ENCODE measurements around the gene METTL25B.

METTL25B gene

GRCh38 chr1:156706657-156707416 is 21.4 kb upstream of the METTL25B start:
- H3K36me3 ChIP-seq (ENCODE audit: insufficient read depth, low read length), result no peaks in the 10 kb centered on the region
- H3K27me3 ChIP-seq (ENCODE audit: insufficient read depth, low read length, poor library complexity, severe bottlenecking), result no peaks in the 10 kb centered on the region
- H3K9me2 ChIP-seq (replicated peaks; ENCODE audit: low read depth, low read length), result no peaks in the 10 kb centered on the region
- H2AFZ ChIP-seq (ENCODE audit: low read length), result peak overlapping the region; percentile 89
- peak overlapping the region; percentile 64 for H3K9ac ChIP-seq (ENCODE audit: low read depth, low read length, poor library complexity, severe bottlenecking)
- TF ChIP-seq CTCF (conservative IDR thresholded peaks at IDR 0.05; ENCODE audit: low read length), result no peak
- no peak for TF ChIP-seq EZH2phosphoT487 (IDR thresholded peaks at IDR 0.05; ENCODE audit: borderline replicate concordance)
- H3K4me2 ChIP-seq (ENCODE audit: low read depth, low read length, poor library complexity, severe bottlenecking), result peak overlapping the region; percentile 100
- no peaks in the 10 kb centered on the region for H3K79me2 ChIP-seq (ENCODE audit: insufficient read depth, low read length)
- H3K9me3 ChIP-seq (ENCODE audit: insufficient read depth, low read depth, low read length), result no peaks in the 10 kb centered on the region
- no peaks in the 10 kb centered on the region for H3F3A ChIP-seq (ENCODE audit: low read depth)
- H4K20me1 ChIP-seq (ENCODE audit: insufficient read depth, low read length, poor library complexity, severe bottlenecking), result no peaks in the 10 kb centered on the region
- peaks cover 17% of the 10 kb centered on the region for H3K4me1 ChIP-seq (ENCODE audit: insufficient read depth, low read length, poor library complexity, severe bottlenecking)
- peak overlapping the region; percentile 82 for H3K4me3 ChIP-seq (ENCODE audit: low read length, poor library complexity, severe bottlenecking)

GRCh38 chr1:156707417-156708217 is 20.7 kb upstream of the METTL25B start:
- Histone ChIP-seq H3K4me2 (ENCODE audit: low read depth, low read length, poor library complexity, severe bottlenecking) (peak overlapping the region; percentile 100), H3K9me3 (ENCODE audit: insufficient read depth, low read depth, low read length) (no peaks in the 10 kb centered on the region), H4K20me1 (ENCODE audit: insufficient read depth, low read length, poor library complexity, severe bottlenecking) (no peaks in the 10 kb centered on the region), H3K36me3 (ENCODE audit: insufficient read depth, low read length) (no peaks in the 10 kb centered on the region), H3K79me2 (ENCODE audit: insufficient read depth, low read length) (no peaks in the 10 kb centered on the region), H3K9me2 (replicated peaks; ENCODE audit: low read depth, low read length) (no peaks in the 10 kb centered on the region), H3K27me3 (ENCODE audit: insufficient read depth, low read length, poor library complexity, severe bottlenecking) (no peaks in the 10 kb centered on the region), H3F3A (ENCODE audit: low read depth) (no peaks in the 10 kb centered on the region), H2AFZ (ENCODE audit: low read length) (no peak overlapping the region), H3K9ac (ENCODE audit: low read depth, low read length, poor library complexity, severe bottlenecking) (no peak overlapping the region), H3K4me3 (ENCODE audit: low read length, poor library complexity, severe bottlenecking) (peak overlapping the region; percentile 82), H3K4me1 (ENCODE audit: insufficient read depth, low read length, poor library complexity, severe bottlenecking) (peaks cover 17% of the 10 kb centered on the region)
- TF ChIP-seq CTCF (conservative IDR thresholded peaks at IDR 0.05; ENCODE audit: low read length) (no peak), EZH2phosphoT487 (IDR thresholded peaks at IDR 0.05; ENCODE audit: borderline replicate concordance) (no peak)

GRCh38 chr1:156708218-156708661 is 20.0 kb upstream of the METTL25B start:
- no peak overlapping the region for H3K4me3 ChIP-seq (ENCODE audit: low read length, poor library complexity, severe bottlenecking)
- TF ChIP-seq CTCF (conservative IDR thresholded peaks at IDR 0.05; ENCODE audit: low read length) (no peak), EZH2phosphoT487 (IDR thresholded peaks at IDR 0.05; ENCODE audit: borderline replicate concordance) (no peak)
- H3K9me2 ChIP-seq (replicated peaks; ENCODE audit: low read depth, low read length), result no peaks in the 10 kb centered on the region
- H4K20me1 ChIP-seq (ENCODE audit: insufficient read depth, low read length, poor library complexity, severe bottlenecking), result no peaks in the 10 kb centered on the region
- H3K36me3 ChIP-seq (ENCODE audit: insufficient read depth, low read length), result no peaks in the 10 kb centered on the region
- no peak overlapping the region for H2AFZ ChIP-seq (ENCODE audit: low read length)
- H3K27me3 ChIP-seq (ENCODE audit: insufficient read depth, low read length, poor library complexity, severe bottlenecking), result no peaks in the 10 kb centered on the region
- no peaks in the 10 kb centered on the region for H3F3A ChIP-seq (ENCODE audit: low read depth)
- no peak overlapping the region for H3K4me2 ChIP-seq (ENCODE audit: low read depth, low read length, poor library complexity, severe bottlenecking)
- H3K9me3 ChIP-seq (ENCODE audit: insufficient read depth, low read depth, low read length), result no peaks in the 10 kb centered on the region
- H3K9ac ChIP-seq (ENCODE audit: low read depth, low read length, poor library complexity, severe bottlenecking), result no peak overlapping the region
- H3K79me2 ChIP-seq (ENCODE audit: insufficient read depth, low read length), result no peaks in the 10 kb centered on the region
- peaks cover 17% of the 10 kb centered on the region for H3K4me1 ChIP-seq (ENCODE audit: insufficient read depth, low read length, poor library complexity, severe bottlenecking)
